A172 (cell line): ENCODE data around the gene EPDR1. TPM values are rescaled to one million over a fixed set of nuclear protein-coding genes. Genes with fewer than 3 reads are reported as not detected.

ENCODE experiments used
- DNase-seq: peaks from one replicate; pipeline ENCODE4 v3.0.0-alpha.2; 2015; ENCODE audit warnings: low spot score
- total RNA-seq: library from RNA; depleted of rRNA; stranded (reverse); fragments of >200 nt; shearing (Covaris generic); gene quantifications from 2 replicates; pipeline ENCODE4 v1.2.3, GENCODE V29; 2014; rRNA removed

The EPDR1 gene
- total RNA-seq, 1 experiment from 2014 or later, result 64.0 TPM

DNA sequence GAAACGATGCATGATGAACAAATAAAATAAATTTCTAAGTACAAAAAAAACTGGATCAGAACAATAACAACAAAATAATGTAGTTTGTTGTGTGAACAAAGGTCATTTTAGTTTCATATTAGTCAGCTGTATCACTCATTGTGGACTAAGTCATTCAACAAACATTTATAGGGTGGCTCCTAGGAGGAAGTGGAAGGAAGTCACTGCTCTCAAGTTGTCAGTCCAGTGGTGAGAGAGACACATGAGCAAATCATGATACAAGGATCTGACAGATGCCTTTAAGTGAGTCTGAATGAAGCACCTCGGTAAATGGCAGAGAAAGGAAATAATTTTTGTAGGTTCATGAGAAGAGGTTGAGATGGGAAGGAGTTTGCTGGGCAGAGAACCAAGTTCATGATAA, 56.8 kb downstream of the EPDR1 start:
- DNase-seq, result no peak

DNA sequence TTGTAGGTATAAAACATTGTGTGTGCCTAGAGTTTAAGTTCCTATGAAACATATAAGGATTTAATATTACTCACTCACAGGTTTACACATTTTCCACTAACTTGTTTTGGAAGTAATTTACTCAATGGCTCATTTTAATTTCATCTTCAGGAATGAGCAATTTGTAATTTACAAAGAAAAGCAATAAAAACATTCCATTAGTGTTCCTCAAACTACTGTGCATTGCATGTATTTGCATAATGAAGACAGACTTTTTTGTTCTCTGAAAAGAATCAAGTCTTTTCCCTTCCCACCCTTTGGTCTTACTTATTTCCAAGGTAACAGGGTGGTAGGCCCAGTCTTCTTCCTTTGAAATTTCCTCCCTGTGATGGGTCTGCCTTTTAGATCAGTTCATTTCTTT, 61.2 kb downstream of the EPDR1 start:
- no peak for DNase-seq

DNA sequence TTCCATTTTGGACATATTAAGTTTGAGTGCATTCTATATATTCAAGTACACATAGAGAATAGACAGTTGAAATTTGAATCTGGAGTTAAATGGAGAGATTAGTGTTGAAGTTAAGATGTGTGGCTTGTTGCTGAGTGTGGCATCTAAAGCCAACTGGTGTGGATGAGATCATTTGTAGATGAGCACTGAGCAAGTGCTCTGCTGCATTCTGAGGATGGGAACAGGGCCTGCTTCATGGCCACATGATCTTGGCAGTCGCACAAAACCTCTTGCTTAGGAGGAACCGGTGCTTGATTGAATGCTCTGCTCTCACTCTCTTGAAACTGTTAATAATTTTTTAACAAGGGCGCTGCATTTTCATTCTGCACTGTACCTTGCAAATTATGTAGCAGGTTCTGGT, 62.0 kb downstream of the EPDR1 start:
- DNase-seq, result no peak

DNA sequence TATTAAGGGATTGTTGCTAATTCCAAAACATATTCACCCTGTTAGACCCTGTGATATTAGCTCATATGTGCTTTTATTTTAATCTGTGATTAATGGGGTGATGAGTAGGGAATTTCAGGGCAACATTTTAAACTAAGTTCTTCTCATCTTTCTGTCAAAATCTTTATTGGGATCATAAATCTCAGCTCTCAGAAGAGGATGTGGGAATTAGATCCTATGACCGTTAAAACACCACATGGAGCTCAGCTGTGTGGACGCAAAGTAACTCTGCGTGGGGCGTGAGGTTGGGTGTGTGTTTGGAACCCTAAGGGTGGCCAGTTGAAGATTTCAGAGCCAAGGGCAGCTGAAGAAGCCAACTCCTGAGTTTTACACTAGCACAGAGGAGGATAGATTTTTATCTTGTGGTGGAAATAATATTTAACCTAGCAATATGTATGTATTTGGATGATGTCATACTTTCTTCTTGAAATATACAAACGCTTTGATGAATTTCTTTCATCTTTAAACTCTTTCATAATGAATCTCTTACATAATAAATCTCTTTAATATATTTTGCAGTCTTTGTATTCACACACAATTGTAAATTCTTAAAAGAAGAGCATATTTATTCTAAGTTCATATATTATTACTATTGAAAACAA, 64.4 kb downstream of the EPDR1 start:
- no peak for DNase-seq

DNA sequence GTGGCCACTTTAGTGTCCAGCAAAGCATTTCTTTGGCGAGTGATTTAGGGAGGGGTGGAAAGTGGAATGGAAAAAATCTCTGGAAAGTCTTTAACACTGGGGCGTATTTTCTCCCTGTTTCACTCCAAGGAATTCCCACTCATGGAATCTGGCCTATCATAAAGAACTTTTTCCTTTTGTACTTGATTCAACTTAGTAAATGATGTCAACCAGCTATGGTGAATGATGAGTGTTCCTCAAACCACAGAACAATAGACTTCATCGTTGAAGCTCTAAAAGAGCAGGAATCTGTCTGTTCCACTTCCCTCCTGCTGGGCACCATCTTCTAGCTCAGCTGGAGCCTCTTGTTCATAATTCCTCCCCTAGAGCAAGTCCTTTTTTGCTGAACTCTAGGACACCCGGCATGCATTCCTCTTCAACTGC, 66.5 kb downstream of the EPDR1 start:
- peak; percentile 64 for DNase-seq

DNA sequence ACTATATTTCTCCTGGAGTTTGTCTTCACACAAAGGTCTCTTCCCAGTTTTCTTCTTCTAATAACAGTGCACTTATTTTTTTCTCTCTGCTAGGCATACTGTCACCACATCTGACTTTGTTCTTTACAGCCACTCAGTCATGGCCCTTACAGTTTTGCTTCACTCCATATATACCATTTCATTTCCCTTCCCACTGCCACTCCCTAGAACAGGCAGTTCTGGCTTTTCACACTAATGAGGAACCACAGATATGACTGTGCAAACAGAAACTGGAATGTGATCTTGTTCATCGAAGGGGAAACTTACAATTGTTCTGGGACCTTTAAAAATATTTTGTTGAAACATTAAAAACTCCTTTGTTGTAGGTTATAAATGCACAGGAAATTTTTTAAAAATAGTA, 67.3 kb downstream of the EPDR1 start:
- DNase-seq, result no peak

DNA sequence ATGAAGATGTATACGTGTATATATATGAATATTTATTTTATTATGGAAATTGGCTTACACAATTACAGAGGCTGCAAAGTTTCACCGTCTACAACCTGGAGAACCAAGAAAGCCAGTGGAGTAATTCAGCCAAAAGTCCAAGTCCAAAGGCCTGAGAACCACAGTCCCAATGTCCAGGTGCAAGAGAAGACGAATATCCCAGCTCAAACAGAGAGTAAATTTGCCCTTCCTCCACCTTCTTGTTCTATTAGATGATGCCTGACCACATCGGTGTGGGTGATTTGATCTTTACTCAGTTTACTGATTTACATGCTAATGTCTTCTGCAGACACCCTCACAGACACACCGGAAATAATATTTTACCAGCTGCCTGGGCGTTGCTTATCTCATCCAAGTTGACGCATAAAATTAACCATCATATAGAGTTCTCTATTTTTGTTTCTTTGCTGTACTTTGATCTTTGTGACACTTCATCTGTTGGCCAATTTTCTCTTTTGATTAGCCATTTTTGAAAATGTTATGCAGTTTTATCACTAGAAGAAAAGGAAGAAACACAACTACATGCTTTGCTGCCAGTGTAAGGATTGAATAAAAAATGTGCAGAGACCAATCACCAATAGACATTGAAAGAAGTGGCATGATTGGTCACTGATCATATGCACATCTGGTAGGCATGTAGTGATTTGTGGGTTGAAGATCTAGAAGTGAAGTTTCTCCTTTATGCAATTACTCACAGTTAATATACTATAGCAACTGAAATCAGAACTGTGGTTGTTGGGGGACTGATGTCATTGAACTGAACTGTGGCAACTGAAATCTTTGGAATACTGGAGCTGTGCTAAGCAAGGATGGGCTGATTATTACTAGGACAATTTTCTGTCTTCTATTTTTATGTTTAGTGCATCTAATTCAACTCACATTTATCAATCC, 68.5 kb downstream of the EPDR1 start:
- DNase-seq, result no peak

DNA sequence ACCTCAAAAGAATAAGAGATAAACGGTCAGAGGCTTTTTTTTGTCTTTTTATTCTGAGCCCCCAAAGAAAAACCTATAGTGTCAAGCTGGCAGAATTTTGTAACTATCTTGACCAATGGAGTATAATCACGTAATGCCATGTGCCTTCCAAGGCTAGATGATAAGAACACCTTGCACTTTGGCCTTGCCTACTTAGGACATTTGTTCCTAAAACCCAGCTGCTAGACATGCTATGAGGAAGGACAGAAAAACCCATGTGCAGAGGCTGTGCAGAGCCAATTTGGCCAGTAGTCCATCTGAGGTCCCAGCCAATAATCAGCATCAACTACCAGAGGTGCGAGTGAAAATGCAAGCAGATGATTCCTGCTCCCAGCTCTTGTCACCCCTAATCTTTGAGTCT, 69.9 kb downstream of the EPDR1 start:
- no peak for DNase-seq

DNA sequence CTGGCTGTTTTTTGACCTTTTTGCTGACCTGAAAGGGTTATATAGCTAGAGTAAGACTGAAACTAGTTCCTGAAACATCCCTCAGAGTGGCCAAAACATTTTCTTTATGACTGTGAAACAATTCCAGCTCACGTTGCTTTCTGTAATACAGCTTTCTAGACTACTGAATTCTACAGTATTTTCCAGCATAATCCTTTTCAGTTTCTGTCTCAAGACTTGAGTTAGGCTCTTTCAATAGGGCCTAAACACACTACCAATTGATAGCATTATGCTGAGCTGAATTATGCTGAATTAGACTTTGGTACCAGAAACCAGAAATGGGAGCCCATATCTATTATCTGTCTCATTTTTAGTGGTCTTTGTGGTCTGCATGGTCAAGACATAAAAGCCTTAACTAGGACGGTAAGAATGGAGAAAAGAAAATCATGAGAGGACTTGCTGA, 72.6 kb downstream of the EPDR1 start:
- DNase-seq, result no peak

DNA sequence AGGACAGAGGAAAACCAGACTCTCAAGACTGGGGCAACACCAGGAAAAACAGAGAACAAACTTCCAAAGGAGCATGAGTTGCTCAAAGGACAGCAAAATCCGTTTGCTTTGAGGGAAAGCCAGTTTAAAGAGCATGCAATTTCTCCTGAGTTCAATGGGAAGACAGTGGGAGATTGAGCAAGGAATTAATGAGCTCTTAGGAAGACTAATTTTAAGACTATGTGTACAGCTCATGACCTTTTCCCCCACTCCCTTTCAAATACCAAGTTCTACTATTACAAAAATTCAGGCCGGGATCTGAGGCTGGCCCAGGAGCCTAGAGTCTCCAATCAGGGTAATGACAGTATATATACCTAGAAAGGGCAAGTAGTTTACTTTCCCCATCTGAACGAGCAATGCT, 79.2 kb downstream of the EPDR1 start:
- no peak for DNase-seq

DNA sequence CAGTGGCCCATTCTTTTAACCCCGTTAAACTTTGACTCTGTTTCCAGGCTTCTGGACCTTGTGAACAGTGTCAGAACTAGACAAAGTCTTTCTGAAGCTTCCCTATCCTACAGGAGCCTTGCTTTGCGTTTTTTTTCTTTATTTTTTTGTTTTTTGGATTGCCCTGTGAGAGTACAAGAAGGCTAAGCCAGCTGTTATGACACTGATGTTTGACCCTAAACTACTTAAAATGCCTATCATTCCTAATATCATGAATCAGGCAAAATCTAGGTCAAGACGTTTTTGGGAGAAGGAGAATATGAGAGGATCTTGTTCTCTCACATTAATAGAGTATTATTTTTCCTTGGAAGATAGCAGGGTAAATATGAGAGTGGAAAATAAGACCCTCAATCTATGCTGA, 79.8 kb downstream of the EPDR1 start:
- no peak for DNase-seq

Other genes with a start within 250 kb of the EPDR1 start
- gene GPR141, start 236.9 kb upstream of the EPDR1 start, total RNA-seq, result 0.69 TPM in 1 of 2 replicates, not detected in the other
- not detected in 2 replicates for gene NME8, start 72.0 kb upstream of the EPDR1 start, total RNA-seq
- gene SFRP4, start 3.8 kb upstream of the EPDR1 start, total RNA-seq, result 0.84 TPM in 1 of 2 replicates, not detected in the other